Esophagus muscularis mucosa (tissue), 2 donors: ENCODE measurements around the gene IFIT2.
"Not testable (repeated sequence)": the region's sequence is repeated elsewhere in the genome, so short reads cannot be mapped to it uniquely, and the experiment has no call there.

ENCODE experiments used
- POLR2A ChIP-seq: fragments of 450-650 bp; IDR thresholded peaks from one replicate; pipeline ENCODE4 v1.6.1; 2017; ENCODE audit warnings: antibody characterized with exemption, moderate library complexity, mild to moderate bottlenecking, low read depth
- POLR2AphosphoS5 ChIP-seq, 2 donors: sonication (generic); formaldehyde crosslinking; IDR thresholded peaks; one replicate each; pipeline ENCODE4 v1.6.1; 2017; ENCODE audit warnings: antibody characterized with exemption in 2 of 2

DNA sequence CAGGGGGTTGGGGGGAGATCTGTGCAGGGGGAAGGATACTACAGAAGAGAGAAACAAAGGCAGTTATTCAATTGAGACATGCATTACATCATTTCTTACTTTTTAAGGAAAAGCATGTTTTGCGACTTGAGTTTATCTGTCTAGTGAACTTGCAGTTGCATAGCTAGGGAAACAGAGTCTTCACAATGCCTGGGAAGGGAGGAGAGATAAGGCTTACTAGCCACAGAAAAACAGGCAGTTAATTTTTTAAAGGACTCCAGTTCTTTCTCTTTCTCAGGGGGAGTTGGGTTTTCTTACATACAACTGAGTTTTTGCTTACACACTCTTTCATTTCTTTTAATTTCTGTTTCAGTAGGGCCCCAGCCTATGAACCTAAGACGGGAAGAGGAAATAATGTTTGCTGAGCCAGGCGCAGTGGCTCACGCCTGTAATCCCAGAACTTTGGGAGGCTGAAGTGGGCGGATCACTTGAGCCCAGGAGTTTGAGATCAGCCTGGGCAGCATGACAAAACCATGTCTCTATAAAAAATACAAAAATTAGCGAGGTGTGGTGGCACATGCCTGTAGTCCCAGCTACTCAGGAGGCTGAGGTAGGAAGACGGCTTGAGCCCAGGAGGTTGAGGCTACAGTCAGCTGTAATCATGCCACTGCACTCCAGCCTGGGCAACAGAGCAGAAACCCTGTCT is 48.9 kb downstream of the IFIT2 start:
- not testable (repeated sequence) for TF ChIP-seq POLR2A; POLR2AphosphoS5 (IDR thresholded peaks at IDR 0.05)
